ENCODE results near the gene SCAMP1.
A peak's percentile ranks its signal among the peaks of the same experiment; 100 is the strongest.

SCAMP1 gene

DNA sequence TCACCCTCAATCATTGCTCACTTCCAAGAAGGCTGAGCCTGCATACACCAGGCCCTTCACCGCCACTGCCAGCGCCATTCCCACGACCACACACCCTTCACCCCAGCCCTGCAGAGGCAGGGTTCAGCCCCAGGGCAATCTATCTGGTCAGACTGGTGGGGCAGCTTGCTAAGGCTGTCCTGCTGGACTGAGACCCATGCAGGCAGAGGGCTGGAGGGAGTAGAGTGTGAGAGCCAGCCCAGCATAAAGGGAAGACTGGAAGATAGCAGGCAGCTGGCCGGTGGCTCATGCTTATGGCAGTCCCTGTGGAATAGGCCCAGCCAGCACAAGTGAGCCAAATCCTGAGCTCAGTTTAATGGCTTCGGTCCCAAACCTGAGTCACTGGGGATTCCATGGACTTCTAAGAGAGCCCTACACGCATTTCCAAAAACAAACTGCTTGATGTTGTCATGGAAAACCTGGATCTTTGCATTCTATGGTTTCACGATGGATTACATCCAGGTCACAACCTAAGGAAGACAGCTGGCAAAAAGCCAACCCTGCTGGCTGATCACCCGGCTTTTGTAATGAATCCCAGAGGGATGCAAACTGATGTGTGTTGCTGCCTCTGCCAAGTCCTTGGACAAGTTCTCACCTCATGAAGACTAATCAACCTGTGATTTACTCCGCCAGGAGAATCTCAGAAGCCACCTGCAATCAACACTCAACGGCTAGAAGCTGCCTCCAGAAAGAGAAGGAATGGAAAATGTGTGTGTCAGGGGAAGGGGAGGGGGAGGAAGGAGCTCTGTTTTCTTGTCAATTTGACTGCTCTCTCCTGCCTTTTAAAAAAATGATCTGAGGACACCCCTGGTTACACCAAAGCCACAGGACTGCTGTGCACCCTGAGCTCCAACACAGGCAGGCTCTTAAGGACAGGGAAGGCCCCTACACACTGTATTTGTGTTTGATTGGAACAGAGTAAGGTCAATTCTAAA, 144.6 kb downstream of the SCAMP1 start (continued):
- TF ChIP-seq, protein P1, sequence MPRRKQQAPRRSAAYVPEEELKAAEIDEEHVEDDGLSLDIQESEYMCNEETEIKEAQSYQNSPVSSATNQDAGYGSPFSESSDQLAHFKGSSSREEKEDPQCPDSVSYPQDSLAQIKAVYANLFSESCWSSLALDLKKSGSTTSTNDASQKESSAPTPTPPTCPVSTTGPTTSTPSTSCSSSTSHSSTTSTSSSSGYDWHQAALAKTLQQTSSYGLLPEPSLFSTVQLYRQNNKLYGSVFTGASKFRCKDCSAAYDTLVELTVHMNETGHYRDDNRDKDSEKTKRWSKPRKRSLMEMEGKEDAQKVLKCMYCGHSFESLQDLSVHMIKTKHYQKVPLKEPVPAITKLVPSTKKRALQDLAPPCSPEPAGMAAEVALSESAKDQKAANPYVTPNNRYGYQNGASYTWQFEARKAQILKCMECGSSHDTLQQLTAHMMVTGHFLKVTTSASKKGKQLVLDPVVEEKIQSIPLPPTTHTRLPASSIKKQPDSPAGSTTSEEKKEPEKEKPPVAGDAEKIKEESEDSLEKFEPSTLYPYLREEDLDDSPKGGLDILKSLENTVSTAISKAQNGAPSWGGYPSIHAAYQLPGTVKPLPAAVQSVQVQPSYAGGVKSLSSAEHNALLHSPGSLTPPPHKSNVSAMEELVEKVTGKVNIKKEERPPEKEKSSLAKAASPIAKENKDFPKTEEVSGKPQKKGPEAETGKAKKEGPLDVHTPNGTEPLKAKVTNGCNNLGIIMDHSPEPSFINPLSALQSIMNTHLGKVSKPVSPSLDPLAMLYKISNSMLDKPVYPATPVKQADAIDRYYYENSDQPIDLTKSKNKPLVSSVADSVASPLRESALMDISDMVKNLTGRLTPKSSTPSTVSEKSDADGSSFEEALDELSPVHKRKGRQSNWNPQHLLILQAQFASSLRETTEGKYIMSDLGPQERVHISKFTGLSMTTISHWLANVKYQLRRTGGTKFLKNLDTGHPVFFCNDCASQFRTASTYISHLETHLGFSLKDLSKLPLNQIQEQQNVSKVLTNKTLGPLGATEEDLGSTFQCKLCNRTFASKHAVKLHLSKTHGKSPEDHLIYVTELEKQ (tag by site-specific recombination; IDR thresholded peaks at IDR 0.05; ENCODE audit: borderline replicate concordance) = peak; percentile 75; the same call in 1 of the 2 replicates
- TF ChIP-seq ZNF354C (tag by site-specific recombination; IDR thresholded peaks at IDR 0.05; ENCODE audit: borderline replicate concordance, low read depth) (no peak), ZSCAN23 (tag by site-specific recombination; IDR thresholded peaks at IDR 0.05) (no peak), ZNF626 (tag by site-specific recombination; IDR thresholded peaks at IDR 0.05) (peak; percentile 79; the same call in 1 of the 2 replicates), YY2 (tag by site-specific recombination; IDR thresholded peaks at IDR 0.05) (no peak), ZNF48 (tag by site-specific recombination; IDR thresholded peaks at IDR 0.05) (no peak), ZNF266 (tag by site-specific recombination; IDR thresholded peaks at IDR 0.05; ENCODE audit: low read depth) (no peak), KLF1 (tag by site-specific recombination; IDR thresholded peaks at IDR 0.05) (no peak), ZSCAN30 (tag by site-specific recombination; IDR thresholded peaks at IDR 0.05) (peak; percentile 82), ZNF133 (tag by site-specific recombination; IDR thresholded peaks at IDR 0.05) (no peak), TRIM28 (IDR thresholded peaks at IDR 0.05; ENCODE audit: borderline replicate concordance, low read length) (no peak), ZFP69B (tag by site-specific recombination; IDR thresholded peaks at IDR 0.05) (no peak), TCF7L2 (IDR thresholded peaks at IDR 0.05; ENCODE audit: borderline replicate concordance, low read depth, low read length) (no peak), ZBTB20 (tag by site-specific recombination; IDR thresholded peaks at IDR 0.05) (no peak; the same call in 1 of the 2 replicates), ZNF2 (tag by site-specific recombination; IDR thresholded peaks at IDR 0.05) (no peak), ZNF768 (tag by site-specific recombination; IDR thresholded peaks at IDR 0.05) (no peak), MEIS1 (CRISPR knock-in tag; IDR thresholded peaks at IDR 0.05; ENCODE audit: borderline replicate concordance) (no peak), ZIC2 (tag by site-specific recombination; IDR thresholded peaks at IDR 0.05) (peak; percentile 33), ZNF660 (tag by site-specific recombination; IDR thresholded peaks at IDR 0.05) (peak; percentile 73; the same call in 1 of the 2 replicates), ZNF146 (tag by site-specific recombination; IDR thresholded peaks at IDR 0.05) (no peak), REPIN1 (tag by site-specific recombination; IDR thresholded peaks at IDR 0.05; ENCODE audit: low read depth) (no peak), GLIS1 (tag by site-specific recombination; IDR thresholded peaks at IDR 0.05) (no peak), ZNF350 (tag by site-specific recombination; IDR thresholded peaks at IDR 0.05) (no peak), ZNF629 (tag by site-specific recombination; IDR thresholded peaks at IDR 0.05) (peak; percentile 96), ZNF621 (tag by site-specific recombination; IDR thresholded peaks at IDR 0.05) (no peak), ZNF701 (tag by site-specific recombination; IDR thresholded peaks at IDR 0.05) (no peak), ZNF837 (tag by site-specific recombination; IDR thresholded peaks at IDR 0.05) (no peak), ZNF776 (tag by site-specific recombination; IDR thresholded peaks at IDR 0.05; ENCODE audit: borderline replicate concordance) (no peak)
- TF ChIP-seq, protein P2, sequence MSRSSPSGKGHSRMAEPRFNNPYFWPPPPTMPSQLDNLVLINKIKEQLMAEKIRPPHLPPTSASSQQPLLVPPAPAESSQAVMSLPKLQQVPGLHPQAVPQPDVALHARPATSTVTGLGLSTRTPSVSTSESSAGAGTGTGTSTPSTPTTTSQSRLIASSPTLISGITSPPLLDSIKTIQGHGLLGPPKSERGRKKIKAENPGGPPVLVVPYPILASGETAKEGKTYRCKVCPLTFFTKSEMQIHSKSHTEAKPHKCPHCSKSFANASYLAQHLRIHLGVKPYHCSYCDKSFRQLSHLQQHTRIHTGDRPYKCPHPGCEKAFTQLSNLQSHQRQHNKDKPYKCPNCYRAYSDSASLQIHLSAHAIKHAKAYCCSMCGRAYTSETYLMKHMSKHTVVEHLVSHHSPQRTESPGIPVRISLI (tag by site-specific recombination; IDR thresholded peaks at IDR 0.05) = no peak
- TF ChIP-seq, protein P3, sequence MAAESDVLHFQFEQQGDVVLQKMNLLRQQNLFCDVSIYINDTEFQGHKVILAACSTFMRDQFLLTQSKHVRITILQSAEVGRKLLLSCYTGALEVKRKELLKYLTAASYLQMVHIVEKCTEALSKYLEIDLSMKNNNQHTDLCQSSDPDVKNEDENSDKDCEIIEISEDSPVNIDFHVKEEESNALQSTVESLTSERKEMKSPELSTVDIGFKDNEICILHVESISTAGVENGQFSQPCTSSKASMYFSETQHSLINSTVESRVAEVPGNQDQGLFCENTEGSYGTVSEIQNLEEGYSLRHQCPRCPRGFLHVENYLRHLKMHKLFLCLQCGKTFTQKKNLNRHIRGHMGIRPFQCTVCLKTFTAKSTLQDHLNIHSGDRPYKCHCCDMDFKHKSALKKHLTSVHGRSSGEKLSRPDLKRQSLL (tag by site-specific recombination; IDR thresholded peaks at IDR 0.05) = no peak
- TF ChIP-seq, protein P4, sequence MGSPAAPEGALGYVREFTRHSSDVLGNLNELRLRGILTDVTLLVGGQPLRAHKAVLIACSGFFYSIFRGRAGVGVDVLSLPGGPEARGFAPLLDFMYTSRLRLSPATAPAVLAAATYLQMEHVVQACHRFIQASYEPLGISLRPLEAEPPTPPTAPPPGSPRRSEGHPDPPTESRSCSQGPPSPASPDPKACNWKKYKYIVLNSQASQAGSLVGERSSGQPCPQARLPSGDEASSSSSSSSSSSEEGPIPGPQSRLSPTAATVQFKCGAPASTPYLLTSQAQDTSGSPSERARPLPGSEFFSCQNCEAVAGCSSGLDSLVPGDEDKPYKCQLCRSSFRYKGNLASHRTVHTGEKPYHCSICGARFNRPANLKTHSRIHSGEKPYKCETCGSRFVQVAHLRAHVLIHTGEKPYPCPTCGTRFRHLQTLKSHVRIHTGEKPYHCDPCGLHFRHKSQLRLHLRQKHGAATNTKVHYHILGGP (tag by site-specific recombination; IDR thresholded peaks at IDR 0.05) = peak; percentile 57
- TF ChIP-seq, protein P5, sequence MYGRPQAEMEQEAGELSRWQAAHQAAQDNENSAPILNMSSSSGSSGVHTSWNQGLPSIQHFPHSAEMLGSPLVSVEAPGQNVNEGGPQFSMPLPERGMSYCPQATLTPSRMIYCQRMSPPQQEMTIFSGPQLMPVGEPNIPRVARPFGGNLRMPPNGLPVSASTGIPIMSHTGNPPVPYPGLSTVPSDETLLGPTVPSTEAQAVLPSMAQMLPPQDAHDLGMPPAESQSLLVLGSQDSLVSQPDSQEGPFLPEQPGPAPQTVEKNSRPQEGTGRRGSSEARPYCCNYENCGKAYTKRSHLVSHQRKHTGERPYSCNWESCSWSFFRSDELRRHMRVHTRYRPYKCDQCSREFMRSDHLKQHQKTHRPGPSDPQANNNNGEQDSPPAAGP (tag by site-specific recombination; IDR thresholded peaks at IDR 0.05) = 0 out of 2 replicates have a peak, but pooled peaks have one; percentile 38
